HG02763 (cell line): Measurements from ENCODE around the gene SYT6.

ENCODE experiments used
- ATAC-seq: cut with Tn5 transposase; IDR thresholded peaks from one replicate; pipeline ENCODE4 v1.9.1; 2021; ENCODE audit warnings: mild to moderate bottlenecking, moderate library complexity; ENCODE audit not compliant: unreplicated experiment

SYT6 gene

GRCh38 chr1:114155706-114156105, 2.0 kb upstream of the SYT6 start:
- ATAC-seq, result no peak

GRCh38 chr1:114154963-114155322, 1.3 kb upstream of the SYT6 start:
- no peak for ATAC-seq

- ATAC-seq, result no peak
These were observed 685 bp upstream of the SYT6 start for GRCh38 chr1:114154146-114154962.

- no peak for ATAC-seq
These were observed 985 bp downstream of the SYT6 start for GRCh38 chr1:114152508-114153260.

GRCh38 chr1:114152089-114152507, 1.6 kb downstream of the SYT6 start:
- no peak for ATAC-seq

GRCh38 chr1:114150016-114150415, 3.7 kb downstream of the SYT6 start:
- ATAC-seq, result no peak

- ATAC-seq, result no peak
These were observed 4.5 kb downstream of the SYT6 start for GRCh38 chr1:114149211-114149610.

GRCh38 chr1:114145504-114146151, 8.0 kb downstream of the SYT6 start:
- no peak for ATAC-seq

GRCh38 chr1:114144016-114144415, 9.7 kb downstream of the SYT6 start:
- no peak for ATAC-seq

- no peak for ATAC-seq
These were observed 14.1 kb downstream of the SYT6 start for GRCh38 chr1:114139540-114139939.

- no peak for ATAC-seq
These were observed 16.2 kb downstream of the SYT6 start for GRCh38 chr1:114137497-114137896.

GRCh38 chr1:114135786-114136185, 17.9 kb downstream of the SYT6 start:
- ATAC-seq, result no peak

- no peak for ATAC-seq
These were observed 19.2 kb downstream of the SYT6 start for GRCh38 chr1:114134518-114134917.

GRCh38 chr1:114133129-114133528, 20.5 kb downstream of the SYT6 start:
- no peak for ATAC-seq

GRCh38 chr1:114131526-114132220, 22.0 kb downstream of the SYT6 start:
- ATAC-seq, result no peak

- ATAC-seq, result no peak
These were observed 22.7 kb downstream of the SYT6 start for GRCh38 chr1:114130846-114131525.

GRCh38 chr1:114130213-114130612, 23.5 kb downstream of the SYT6 start:
- ATAC-seq, result no peak

GRCh38 chr1:114128293-114128692, 25.4 kb downstream of the SYT6 start:
- no peak for ATAC-seq

GRCh38 chr1:114126261-114127095, 27.2 kb downstream of the SYT6 start:
- peak; percentile 78 for ATAC-seq

- ATAC-seq, result no peak
These were observed 29.0 kb downstream of the SYT6 start for GRCh38 chr1:114124644-114125043.
